ENCODE measurements around the gene ACAP3. TPM values are rescaled to one million over a fixed set of nuclear protein-coding genes. Genes with fewer than 3 reads are reported as not detected.

Gene ACAP3
- polyA plus RNA-seq, 1 donor = 44.6 TPM

- DNase-seq (ENCODE audit: low read depth) = no peak
Observed at GRCh38 chr1:1302951-1303509, 4.7 kb downstream of the ACAP3 start.

- no peak for DNase-seq (ENCODE audit: low read depth)
Observed at GRCh38 chr1:1302006-1302430, 5.7 kb downstream of the ACAP3 start.

- DNase-seq (ENCODE audit: low read depth) = no peak
Observed at GRCh38 chr1:1300352-1300739, 7.4 kb downstream of the ACAP3 start.

- DNase-seq (ENCODE audit: low read depth) = no peak
Observed at GRCh38 chr1:1299686-1300351, 7.9 kb downstream of the ACAP3 start.

- DNase-seq (ENCODE audit: low read depth) = no peak
Observed at GRCh38 chr1:1298861-1299685, 8.7 kb downstream of the ACAP3 start.

GRCh38 chr1:1297802-1298424, 9.8 kb downstream of the ACAP3 start:
- DNase-seq (ENCODE audit: low read depth) = no peak

GRCh38 chr1:1296070-1297061, 11.4 kb downstream of the ACAP3 start:
- no peak for DNase-seq (ENCODE audit: low read depth)

GRCh38 chr1:1295154-1295923, 12.4 kb downstream of the ACAP3 start:
- DNase-seq (ENCODE audit: low read depth) = no peak

- DNase-seq (ENCODE audit: low read depth) = no peak
Observed at GRCh38 chr1:1294250-1294890, 13.4 kb downstream of the ACAP3 start.

GRCh38 chr1:1293263-1294249, 14.2 kb downstream of the ACAP3 start:
- DNase-seq (ENCODE audit: low read depth) = no peak

- DNase-seq (ENCODE audit: low read depth) = no peak
Observed at GRCh38 chr1:1292851-1293250, 14.9 kb downstream of the ACAP3 start.

GRCh38 chr1:1292442-1292779, 15.3 kb downstream of the ACAP3 start:
- no peak for DNase-seq (ENCODE audit: low read depth)

GRCh38 chr1:1291548-1292441, 15.9 kb downstream of the ACAP3 start:
- no peak for DNase-seq (ENCODE audit: low read depth)

GRCh38 chr1:1291023-1291528, 16.7 kb downstream of the ACAP3 start:
- no peak for DNase-seq (ENCODE audit: low read depth)

GRCh38 chr1:1290238-1290731, 17.4 kb downstream of the ACAP3 start:
- DNase-seq (ENCODE audit: low read depth) = no peak

- no peak for DNase-seq (ENCODE audit: low read depth)
Observed at GRCh38 chr1:1287288-1288110, 20.2 kb downstream of the ACAP3 start.

All from forelimb muscle (tissue), 1 donor.